Loucy (cell line): ENCODE results near the gene DYNLL1.

Experiments used
- EZH2phosphoT487 ChIP-seq: fragments of 200-600 bp; IDR thresholded peaks from 2 replicates; pipeline ENCODE4 v1.6.1; 2018; ENCODE audit warnings: antibody characterized with exemption, mild to moderate bottlenecking, moderate library complexity, borderline replicate concordance
- TF ChIP-seq, protein P1 (sequence below): fragments of 200-600 bp; sonication (generic); conservative IDR thresholded peaks from 2 replicates; pipeline ENCODE4 v1.5.1; 2014; ENCODE audit warnings: mild to moderate bottlenecking, antibody characterized with exemption, low read length

DNA sequence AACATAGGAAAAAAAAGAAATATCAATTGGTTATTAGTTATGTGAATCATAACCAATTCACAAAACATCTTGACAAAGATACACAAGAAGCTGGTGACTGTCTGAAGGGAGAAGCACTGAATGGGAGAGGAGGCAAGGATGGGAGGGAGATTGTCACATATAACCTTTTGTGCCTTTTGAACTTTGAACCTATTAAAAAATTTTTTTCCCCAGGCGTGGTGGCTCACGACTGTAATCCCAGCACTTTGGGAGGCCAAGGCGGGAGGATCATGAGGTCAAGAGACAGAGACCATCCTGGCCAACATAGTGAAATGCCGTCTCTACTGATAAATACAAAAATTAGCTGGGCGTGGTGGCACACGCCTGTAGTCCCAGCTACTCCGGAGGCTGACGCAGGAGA lies 12.6 kb downstream of the DYNLL1 start:
- TF ChIP-seq, protein P1, sequence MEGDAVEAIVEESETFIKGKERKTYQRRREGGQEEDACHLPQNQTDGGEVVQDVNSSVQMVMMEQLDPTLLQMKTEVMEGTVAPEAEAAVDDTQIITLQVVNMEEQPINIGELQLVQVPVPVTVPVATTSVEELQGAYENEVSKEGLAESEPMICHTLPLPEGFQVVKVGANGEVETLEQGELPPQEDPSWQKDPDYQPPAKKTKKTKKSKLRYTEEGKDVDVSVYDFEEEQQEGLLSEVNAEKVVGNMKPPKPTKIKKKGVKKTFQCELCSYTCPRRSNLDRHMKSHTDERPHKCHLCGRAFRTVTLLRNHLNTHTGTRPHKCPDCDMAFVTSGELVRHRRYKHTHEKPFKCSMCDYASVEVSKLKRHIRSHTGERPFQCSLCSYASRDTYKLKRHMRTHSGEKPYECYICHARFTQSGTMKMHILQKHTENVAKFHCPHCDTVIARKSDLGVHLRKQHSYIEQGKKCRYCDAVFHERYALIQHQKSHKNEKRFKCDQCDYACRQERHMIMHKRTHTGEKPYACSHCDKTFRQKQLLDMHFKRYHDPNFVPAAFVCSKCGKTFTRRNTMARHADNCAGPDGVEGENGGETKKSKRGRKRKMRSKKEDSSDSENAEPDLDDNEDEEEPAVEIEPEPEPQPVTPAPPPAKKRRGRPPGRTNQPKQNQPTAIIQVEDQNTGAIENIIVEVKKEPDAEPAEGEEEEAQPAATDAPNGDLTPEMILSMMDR = no peak
- TF ChIP-seq EZH2phosphoT487 = no peak
